Frontal cortex (tissue), 4 donors: ENCODE data around the gene SIT1. TPM values are rescaled to one million over a fixed set of nuclear protein-coding genes. Genes with fewer than 3 reads are reported as not detected.
"Not testable (repeated sequence)": the region's sequence is repeated elsewhere in the genome, so short reads cannot be mapped to it uniquely, and the experiment has no call there.

Experiments used
- DNase-seq, 2 donors: peaks; one replicate each; pipeline ENCODE4 v3.0.0; 2012; ENCODE audit warnings: low spot score in 2 of 2
- FAIRE-seq: peaks from 2 replicates; lab custom pipeline; 2012; peaks lifted over from hg19 to GRCh38; lab: Jason Lieb, UNC
- total RNA-seq: library from RNA; depleted of rRNA; stranded (reverse); fragments of >200 nt; gene quantifications from one replicate; pipeline ENCODE4 v1.2.3, GENCODE V29; 2014
- donor health status: control.
- donor health status: control.
- donor health status: control.

SIT1 gene
- total RNA-seq, 1 donor from 2014 or later: not detected

GRCh38 chr9:35640431-35640830 lies 10.3 kb downstream of the SIT1 start:
- FAIRE-seq: not testable (repeated sequence)

GRCh38 chr9:35639631-35640030 lies 11.1 kb downstream of the SIT1 start:
- FAIRE-seq (no peak), DNase-seq (no peak)

More at GRCh38 chr9:35640431-35640830, 10.3 kb downstream of the SIT1 start:
- DNase-seq: not testable (repeated sequence)

- FAIRE-seq: not testable (repeated sequence)
Observed at GRCh38 chr9:35639225-35639624, 11.5 kb downstream of the SIT1 start.

GRCh38 chr9:35638751-35639150 lies 12.0 kb downstream of the SIT1 start:
- DNase-seq, FAIRE-seq: not testable (repeated sequence)

More at GRCh38 chr9:35639225-35639624, 11.5 kb downstream of the SIT1 start:
- not testable (repeated sequence) for DNase-seq

- not testable (repeated sequence) for FAIRE-seq, DNase-seq
Observed at GRCh38 chr9:35637427-35637955, 13.2 kb downstream of the SIT1 start.

- not testable (repeated sequence) for DNase-seq, FAIRE-seq
Observed at GRCh38 chr9:35636877-35637246, 13.9 kb downstream of the SIT1 start.

GRCh38 chr9:35636135-35636876 lies 14.4 kb downstream of the SIT1 start:
- DNase-seq: no peak
- no peak for FAIRE-seq

- FAIRE-seq: no peak
- no peak for DNase-seq
Observed at GRCh38 chr9:35635730-35636129, 15.0 kb downstream of the SIT1 start.

GRCh38 chr9:35629597-35629996 lies 21.1 kb downstream of the SIT1 start:
- DNase-seq (no peak), FAIRE-seq (no peak)

- no peak for DNase-seq
- no peak for FAIRE-seq
Observed at GRCh38 chr9:35628389-35628991, 22.2 kb downstream of the SIT1 start.

- FAIRE-seq: no peak
- DNase-seq: no peak
Observed at GRCh38 chr9:35627575-35627974, 23.2 kb downstream of the SIT1 start.

- DNase-seq (no peak), FAIRE-seq (no peak)
Observed at GRCh38 chr9:35619800-35620158, 31.0 kb downstream of the SIT1 start.

GRCh38 chr9:35618854-35619799 lies 31.6 kb downstream of the SIT1 start:
- no peak for FAIRE-seq

GRCh38 chr9:35618325-35618727 lies 32.4 kb downstream of the SIT1 start, which contains the start of gene CD72:
TSS of gene CD72 (minus strand) at chr9:35618413. CDS start at chr9:35618303, 110 bp downstream.
- DNase-seq: no peak
- no peak for FAIRE-seq

More at GRCh38 chr9:35618854-35619799, 31.6 kb downstream of the SIT1 start:
- DNase-seq: no peak

- no peak for DNase-seq
- FAIRE-seq: no peak
Observed at GRCh38 chr9:35617548-35617947, 33.2 kb downstream of the SIT1 start.

GRCh38 chr9:35616681-35617459 lies 33.9 kb downstream of the SIT1 start:
- DNase-seq: peak in 1 of 2 donors; percentile 71
- FAIRE-seq: no peak

GRCh38 chr9:35615981-35616680 lies 34.6 kb downstream of the SIT1 start:
- no peak for DNase-seq
- no peak for FAIRE-seq

- FAIRE-seq: no peak
- DNase-seq: no peak
Observed at GRCh38 chr9:35612843-35613242, 37.9 kb downstream of the SIT1 start.

- DNase-seq, FAIRE-seq: not testable (repeated sequence)
Observed at GRCh38 chr9:35612066-35612465, 38.7 kb downstream of the SIT1 start.
